ENCODE data around the gene PTPN14.

The PTPN14 gene

DNA sequence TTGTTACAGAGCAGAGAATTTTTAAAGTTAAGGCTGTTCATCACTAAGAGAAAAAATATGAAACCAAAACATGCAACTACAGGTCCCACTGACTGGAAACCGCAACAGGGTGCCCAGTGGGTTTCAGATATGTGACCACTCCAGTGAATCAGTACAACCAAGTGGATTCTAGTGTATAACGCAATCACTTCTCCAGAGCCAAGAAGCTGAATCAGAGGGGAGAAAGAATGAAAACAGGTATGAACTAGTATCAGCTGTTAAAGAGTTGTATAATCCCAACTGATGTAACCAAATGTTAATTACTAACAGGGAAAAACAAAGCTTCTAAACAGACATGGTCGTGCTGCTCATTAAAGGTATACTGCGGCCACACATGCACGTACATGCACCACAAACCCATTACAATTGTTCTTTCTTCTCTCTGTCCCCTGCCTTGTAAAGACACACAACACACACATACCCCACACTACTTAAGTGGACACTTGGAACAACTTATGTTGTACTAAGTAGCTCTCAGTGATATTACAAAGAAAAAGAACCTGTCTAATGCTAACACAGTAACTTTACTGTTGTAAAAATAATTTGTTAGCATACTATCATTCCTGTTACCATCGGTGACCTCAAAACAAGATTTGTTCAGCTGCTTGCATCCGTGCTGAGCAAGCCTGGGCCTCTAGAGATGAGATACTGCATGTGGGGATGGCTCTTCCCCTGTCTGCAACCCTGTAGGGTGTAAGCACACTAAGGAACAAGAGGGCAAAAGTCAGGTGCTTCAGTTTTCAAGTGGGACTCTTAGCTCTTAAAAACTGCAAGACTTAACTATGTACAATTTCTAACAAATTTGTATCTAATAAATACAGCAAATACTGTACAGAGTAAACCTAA is 74.2 kb downstream of the PTPN14 start:
- no peaks in the 10 kb centered on the region for H3K9me3 ChIP-seq (ENCODE audit: control insufficient read depth, low read length)
- no peaks in the 10 kb centered on the region for H3K4me1 ChIP-seq (ENCODE audit: control insufficient read depth, insufficient read depth, low read length, poor library complexity, severe bottlenecking)
- no peak overlapping the region for H3K27ac ChIP-seq (ENCODE audit: insufficient read depth, low read length, poor library complexity, severe bottlenecking)
- DNase-seq = no peak
- no peak overlapping the region for H3K4me3 ChIP-seq (ENCODE audit: insufficient read depth, low read depth, low read length, poor library complexity, severe bottlenecking)
- no peaks in the 10 kb centered on the region for H3K36me3 ChIP-seq (ENCODE audit: control insufficient read depth, insufficient read depth, low read length)
- no peaks in the 10 kb centered on the region for H3K27me3 ChIP-seq (replicated peaks; ENCODE audit: control insufficient read depth, insufficient read depth, low read length, poor library complexity, severe bottlenecking)

DNA sequence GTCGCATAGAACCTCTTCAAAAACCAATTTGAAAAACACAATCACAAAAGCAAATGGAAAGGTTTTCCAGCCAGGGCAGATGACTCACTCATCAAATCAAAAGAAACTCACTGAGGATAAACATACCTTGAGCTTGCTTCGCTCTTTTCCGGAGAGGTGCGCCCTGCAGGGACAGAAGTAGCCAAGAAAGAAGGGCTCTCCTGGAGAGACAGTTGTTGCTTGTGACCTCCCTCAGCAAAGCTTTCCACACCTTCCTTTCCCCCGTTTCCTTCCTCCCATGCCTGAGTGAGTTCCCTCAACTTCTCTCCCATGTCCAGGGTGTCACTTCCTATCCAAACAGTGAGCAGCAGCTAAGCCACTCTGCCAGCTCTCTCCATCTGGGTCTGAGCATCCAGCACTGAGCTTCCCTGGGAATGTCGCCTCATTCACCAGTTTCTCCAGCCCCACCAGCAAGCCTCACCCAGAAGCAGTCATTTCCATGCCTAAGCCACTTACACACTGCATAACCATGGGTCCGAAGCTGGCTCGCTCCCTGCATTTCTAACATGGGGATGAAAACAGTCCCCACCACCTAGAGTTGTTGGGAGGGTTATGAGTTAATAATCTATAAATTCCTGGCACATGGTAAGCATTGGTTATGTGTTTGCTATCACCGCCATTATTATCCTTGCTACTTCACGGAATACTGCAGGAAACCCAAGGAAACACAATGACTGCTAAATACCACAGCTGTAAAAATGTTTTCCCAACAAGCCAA is 75.0 kb downstream of the PTPN14 start:
- Histone ChIP-seq H3K36me3 (ENCODE audit: control insufficient read depth, insufficient read depth, low read length) (no peaks in the 10 kb centered on the region), H3K27me3 (replicated peaks; ENCODE audit: control insufficient read depth, insufficient read depth, low read length, poor library complexity, severe bottlenecking) (no peaks in the 10 kb centered on the region), H3K4me3 (ENCODE audit: insufficient read depth, low read depth, low read length, poor library complexity, severe bottlenecking) (no peak overlapping the region), H3K4me1 (ENCODE audit: control insufficient read depth, insufficient read depth, low read length, poor library complexity, severe bottlenecking) (no peaks in the 10 kb centered on the region), H3K27ac (ENCODE audit: insufficient read depth, low read length, poor library complexity, severe bottlenecking) (no peak overlapping the region), H3K9me3 (ENCODE audit: control insufficient read depth, low read length) (no peaks in the 10 kb centered on the region)
- no peak for DNase-seq

DNA sequence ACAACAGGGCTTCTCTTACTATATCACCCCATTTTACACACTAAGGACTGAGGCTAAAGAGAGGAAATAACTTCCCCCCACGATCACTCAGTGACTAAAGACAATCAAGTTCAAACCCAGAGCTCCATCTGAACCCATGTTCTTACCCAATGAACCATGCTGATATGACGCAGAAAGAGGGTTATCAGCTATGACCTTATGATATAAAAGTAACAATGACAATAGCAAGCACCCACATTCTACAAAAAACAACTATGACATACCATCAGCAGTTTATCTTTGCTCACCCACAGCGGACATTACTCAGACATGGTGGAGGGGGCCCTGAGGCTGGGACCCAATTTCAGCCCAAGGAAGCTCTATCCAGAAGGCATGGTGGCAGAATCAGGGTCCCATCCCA is 75.7 kb downstream of the PTPN14 start:
- Histone ChIP-seq H3K4me3 (ENCODE audit: insufficient read depth, low read depth, low read length, poor library complexity, severe bottlenecking) (no peak overlapping the region), H3K4me1 (ENCODE audit: control insufficient read depth, insufficient read depth, low read length, poor library complexity, severe bottlenecking) (no peaks in the 10 kb centered on the region), H3K27me3 (replicated peaks; ENCODE audit: control insufficient read depth, insufficient read depth, low read length, poor library complexity, severe bottlenecking) (no peaks in the 10 kb centered on the region), H3K9me3 (ENCODE audit: control insufficient read depth, low read length) (no peaks in the 10 kb centered on the region), H3K36me3 (ENCODE audit: control insufficient read depth, insufficient read depth, low read length) (no peaks in the 10 kb centered on the region), H3K27ac (ENCODE audit: insufficient read depth, low read length, poor library complexity, severe bottlenecking) (no peak overlapping the region)
- no peak for DNase-seq

DNA sequence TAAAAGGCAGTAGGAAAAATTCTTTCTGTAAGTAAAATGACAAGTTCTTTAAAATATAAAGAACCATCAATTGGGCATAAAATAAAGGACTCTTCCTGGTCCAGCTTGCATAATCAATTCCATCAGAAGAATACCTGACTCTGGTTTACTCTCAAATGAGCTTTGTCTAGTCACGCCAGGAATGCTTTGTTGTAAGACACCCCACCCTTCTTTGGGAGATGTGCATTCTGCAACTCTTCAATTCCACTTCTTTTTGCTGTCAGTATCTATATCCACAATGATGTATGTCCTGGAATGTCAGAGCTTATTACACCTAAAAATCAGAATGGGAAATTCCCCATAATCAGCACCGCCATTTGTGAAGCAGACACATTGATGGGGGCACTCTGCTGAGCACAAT is 76.1 kb downstream of the PTPN14 start:
- Histone ChIP-seq H3K4me1 (ENCODE audit: control insufficient read depth, insufficient read depth, low read length, poor library complexity, severe bottlenecking) (no peaks in the 10 kb centered on the region), H3K27ac (ENCODE audit: insufficient read depth, low read length, poor library complexity, severe bottlenecking) (no peak overlapping the region), H3K4me3 (ENCODE audit: insufficient read depth, low read depth, low read length, poor library complexity, severe bottlenecking) (no peak overlapping the region), H3K27me3 (replicated peaks; ENCODE audit: control insufficient read depth, insufficient read depth, low read length, poor library complexity, severe bottlenecking) (no peaks in the 10 kb centered on the region), H3K36me3 (ENCODE audit: control insufficient read depth, insufficient read depth, low read length) (no peaks in the 10 kb centered on the region), H3K9me3 (ENCODE audit: control insufficient read depth, low read length) (no peaks in the 10 kb centered on the region)
- DNase-seq = no peak

DNA sequence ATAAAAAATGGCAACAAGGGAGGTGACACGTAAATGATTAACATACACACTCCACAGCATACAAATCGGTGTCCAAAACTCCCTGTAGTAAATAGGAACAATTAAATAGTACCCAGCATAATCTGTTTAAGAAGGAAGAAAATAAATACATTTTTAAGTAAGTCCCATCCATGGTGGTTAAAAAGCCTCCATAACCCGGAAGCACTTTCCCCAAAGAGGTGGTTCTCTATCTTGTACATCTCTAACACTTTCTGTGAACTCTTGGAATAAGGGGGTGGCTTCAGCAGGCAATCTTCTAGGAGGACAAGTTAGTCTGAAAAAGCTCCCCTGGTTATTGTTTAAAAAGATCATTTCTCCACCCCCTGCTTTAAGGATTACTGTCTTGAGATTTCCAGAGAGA is 76.9 kb downstream of the PTPN14 start:
- no peak for DNase-seq
- Histone ChIP-seq H3K9me3 (ENCODE audit: control insufficient read depth, low read length) (no peaks in the 10 kb centered on the region), H3K4me1 (ENCODE audit: control insufficient read depth, insufficient read depth, low read length, poor library complexity, severe bottlenecking) (no peaks in the 10 kb centered on the region), H3K27ac (ENCODE audit: insufficient read depth, low read length, poor library complexity, severe bottlenecking) (no peak overlapping the region), H3K4me3 (ENCODE audit: insufficient read depth, low read depth, low read length, poor library complexity, severe bottlenecking) (no peak overlapping the region), H3K27me3 (replicated peaks; ENCODE audit: control insufficient read depth, insufficient read depth, low read length, poor library complexity, severe bottlenecking) (no peaks in the 10 kb centered on the region), H3K36me3 (ENCODE audit: control insufficient read depth, insufficient read depth, low read length) (no peaks in the 10 kb centered on the region)

DNA sequence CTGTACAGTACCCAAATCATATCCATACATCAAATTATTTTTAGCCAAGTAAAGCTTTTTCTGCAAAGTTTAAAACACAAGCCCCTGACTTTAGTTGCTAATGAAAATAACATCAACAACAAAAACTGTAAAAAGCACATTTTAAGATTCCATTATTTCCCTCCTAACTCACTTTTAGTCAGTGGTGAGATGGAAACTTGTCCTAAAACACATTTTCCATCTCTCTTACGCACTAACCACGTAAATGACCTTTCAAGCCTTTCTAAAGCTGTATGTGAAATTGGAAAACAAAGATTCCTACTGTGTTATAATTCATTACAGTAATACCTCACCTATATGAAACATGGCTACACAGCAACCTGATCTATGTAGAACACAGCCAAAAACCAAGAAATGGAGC is 77.5 kb downstream of the PTPN14 start:
- Histone ChIP-seq H3K27ac (ENCODE audit: insufficient read depth, low read length, poor library complexity, severe bottlenecking) (no peak overlapping the region), H3K4me1 (ENCODE audit: control insufficient read depth, insufficient read depth, low read length, poor library complexity, severe bottlenecking) (no peaks in the 10 kb centered on the region)

DNA sequence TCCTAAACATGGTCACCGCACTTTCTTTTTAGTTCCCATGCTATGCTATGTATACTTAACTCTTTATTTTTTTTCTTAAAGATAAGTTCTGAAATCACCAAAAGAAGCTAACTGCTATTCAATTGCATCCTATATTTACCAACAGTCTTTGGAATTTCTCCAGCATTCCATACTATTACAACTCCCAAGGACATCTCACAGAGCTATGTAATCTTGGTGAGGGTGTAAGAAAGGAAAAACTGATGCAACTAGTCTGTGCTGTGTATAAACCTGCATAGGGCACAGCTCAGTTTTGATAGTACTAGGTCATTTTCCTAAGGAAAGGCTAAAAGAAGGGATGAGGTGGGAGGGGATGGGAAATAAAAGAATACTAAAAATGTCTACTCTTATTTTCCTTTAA is 78.0 kb downstream of the PTPN14 start:
- Histone ChIP-seq H3K9me3 (ENCODE audit: control insufficient read depth, low read length) (no peaks in the 10 kb centered on the region), H3K27me3 (replicated peaks; ENCODE audit: control insufficient read depth, insufficient read depth, low read length, poor library complexity, severe bottlenecking) (no peaks in the 10 kb centered on the region), H3K36me3 (ENCODE audit: control insufficient read depth, insufficient read depth, low read length) (no peaks in the 10 kb centered on the region), H3K27ac (ENCODE audit: insufficient read depth, low read length, poor library complexity, severe bottlenecking) (no peak overlapping the region), H3K4me1 (ENCODE audit: control insufficient read depth, insufficient read depth, low read length, poor library complexity, severe bottlenecking) (no peaks in the 10 kb centered on the region), H3K4me3 (ENCODE audit: insufficient read depth, low read depth, low read length, poor library complexity, severe bottlenecking) (no peak overlapping the region)
- DNase-seq = no peak

More for the DNA sequence above, 77.5 kb downstream of the PTPN14 start:
- Histone ChIP-seq H3K36me3 (ENCODE audit: control insufficient read depth, insufficient read depth, low read length) (no peaks in the 10 kb centered on the region), H3K27me3 (replicated peaks; ENCODE audit: control insufficient read depth, insufficient read depth, low read length, poor library complexity, severe bottlenecking) (no peaks in the 10 kb centered on the region), H3K9me3 (ENCODE audit: control insufficient read depth, low read length) (no peaks in the 10 kb centered on the region), H3K4me3 (ENCODE audit: insufficient read depth, low read depth, low read length, poor library complexity, severe bottlenecking) (no peak overlapping the region)
- no peak for DNase-seq

DNA sequence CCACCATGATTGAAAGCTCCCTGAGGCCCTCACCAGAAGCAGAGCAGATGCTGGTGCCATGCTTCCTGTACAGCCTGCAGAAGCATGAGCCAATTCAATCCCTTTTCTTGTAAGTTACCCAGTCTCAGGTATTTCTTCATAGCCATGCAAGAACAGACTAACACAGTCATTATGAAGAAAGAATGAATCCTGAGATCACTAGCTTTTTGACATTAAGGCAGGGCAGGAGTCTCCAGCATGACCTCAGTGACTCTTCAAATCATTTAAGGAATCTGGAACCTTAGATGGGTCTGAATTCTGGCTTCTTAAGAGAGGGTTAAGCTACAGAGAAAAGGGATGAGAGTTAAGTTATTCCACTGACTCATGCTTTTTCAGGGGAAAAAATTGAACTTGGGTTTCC is 79.0 kb downstream of the PTPN14 start:
- Histone ChIP-seq H3K4me3 (ENCODE audit: insufficient read depth, low read depth, low read length, poor library complexity, severe bottlenecking) (no peak overlapping the region), H3K9me3 (ENCODE audit: control insufficient read depth, low read length) (no peaks in the 10 kb centered on the region), H3K36me3 (ENCODE audit: control insufficient read depth, insufficient read depth, low read length) (no peaks in the 10 kb centered on the region), H3K27me3 (replicated peaks; ENCODE audit: control insufficient read depth, insufficient read depth, low read length, poor library complexity, severe bottlenecking) (no peaks in the 10 kb centered on the region), H3K27ac (ENCODE audit: insufficient read depth, low read length, poor library complexity, severe bottlenecking) (no peak overlapping the region), H3K4me1 (ENCODE audit: control insufficient read depth, insufficient read depth, low read length, poor library complexity, severe bottlenecking) (no peaks in the 10 kb centered on the region)
- no peak for DNase-seq

DNA sequence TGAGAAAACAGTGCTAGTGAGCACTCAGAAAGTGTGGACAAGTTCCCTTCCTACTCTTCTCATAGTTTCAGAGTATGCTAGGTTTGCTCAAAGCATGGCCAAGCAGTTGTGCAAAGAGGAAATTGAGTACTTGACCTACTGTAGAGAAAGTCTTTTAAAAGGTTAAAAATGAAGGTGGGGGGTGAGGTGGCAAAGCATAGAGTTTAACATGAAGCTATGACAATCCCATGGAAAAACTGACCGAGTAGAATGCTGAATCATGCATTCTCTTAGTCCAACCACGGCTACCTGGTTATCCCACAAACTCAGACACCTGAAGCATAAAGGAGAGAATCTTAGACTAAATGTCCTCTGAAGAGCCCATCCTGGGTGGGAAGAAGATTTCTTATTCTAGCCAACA is 79.9 kb downstream of the PTPN14 start:
- no peak overlapping the region for H3K27ac ChIP-seq (ENCODE audit: insufficient read depth, low read length, poor library complexity, severe bottlenecking)
- no peak for DNase-seq
- H3K4me3 ChIP-seq (ENCODE audit: insufficient read depth, low read depth, low read length, poor library complexity, severe bottlenecking) = no peak overlapping the region
- no peaks in the 10 kb centered on the region for H3K4me1 ChIP-seq (ENCODE audit: control insufficient read depth, insufficient read depth, low read length, poor library complexity, severe bottlenecking)
- H3K36me3 ChIP-seq (ENCODE audit: control insufficient read depth, insufficient read depth, low read length) = no peaks in the 10 kb centered on the region
- no peaks in the 10 kb centered on the region for H3K27me3 ChIP-seq (replicated peaks; ENCODE audit: control insufficient read depth, insufficient read depth, low read length, poor library complexity, severe bottlenecking)
- no peaks in the 10 kb centered on the region for H3K9me3 ChIP-seq (ENCODE audit: control insufficient read depth, low read length)

DNA sequence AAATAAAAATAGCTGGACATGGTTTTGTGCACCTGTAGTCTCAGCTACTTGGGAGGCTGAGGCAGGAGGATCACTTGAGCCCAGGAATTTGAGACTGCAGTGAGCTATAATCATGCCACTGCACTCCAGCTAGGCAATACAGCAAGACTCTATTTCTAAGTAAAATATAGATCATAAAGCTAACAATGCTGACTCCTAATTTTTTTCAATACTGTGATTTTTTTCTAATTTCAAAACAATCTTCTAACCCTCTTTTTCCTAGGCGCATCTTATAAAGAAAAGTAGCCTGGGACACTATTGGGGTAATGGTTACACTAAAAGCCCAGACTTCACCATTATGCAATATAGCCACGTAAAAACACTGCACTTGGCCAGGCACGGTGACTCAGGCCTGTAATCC is 81.3 kb downstream of the PTPN14 start:
- Histone ChIP-seq H3K36me3 (ENCODE audit: control insufficient read depth, insufficient read depth, low read length) (no peaks in the 10 kb centered on the region), H3K4me1 (ENCODE audit: control insufficient read depth, insufficient read depth, low read length, poor library complexity, severe bottlenecking) (no peaks in the 10 kb centered on the region), H3K27me3 (replicated peaks; ENCODE audit: control insufficient read depth, insufficient read depth, low read length, poor library complexity, severe bottlenecking) (no peaks in the 10 kb centered on the region), H3K9me3 (ENCODE audit: control insufficient read depth, low read length) (no peaks in the 10 kb centered on the region), H3K4me3 (ENCODE audit: insufficient read depth, low read depth, low read length, poor library complexity, severe bottlenecking) (no peak overlapping the region), H3K27ac (ENCODE audit: insufficient read depth, low read length, poor library complexity, severe bottlenecking) (no peak overlapping the region)
- no peak for DNase-seq

Measured in effector memory CD4-positive, alpha-beta T cell (primary cell).